Testis (tissue), 2 donors: ENCODE measurements around the gene MLLT1.

Source experiments
- CTCF ChIP-seq, 3 experiments: fragments of 450-650 bp in 2 of 3; fragments of 200-600 bp in 1 of 3; sonication (generic) in 1 of 3; IDR thresholded peaks; one replicate each; pipeline ENCODE4 v1.5.1; 2016 to 2019; ENCODE audit warnings: antibody characterized with exemption in 3 of 3, mild to moderate bottlenecking in 2 of 3, moderate library complexity in 1 of 3
- POLR2A ChIP-seq: fragments of 450-650 bp; IDR thresholded peaks from one replicate; pipeline ENCODE4 v1.6.1; 2017; ENCODE audit warnings: antibody characterized with exemption, mild to moderate bottlenecking, moderate library complexity

GRCh38 chr19:6298413-6298812, 18.6 kb upstream of the MLLT1 start:
- TF ChIP-seq POLR2A (no peak), CTCF (IDR thresholded peaks at IDR 0.05) (no peak)
